Astrocyte of the cerebellum (primary cell): ENCODE results near the gene PARP15.

Source experiments
- DNase-seq: peaks from one replicate; pipeline ENCODE4 v3.0.0-alpha.2; 2011; ENCODE audit warnings: low read depth
- H3K4me3 ChIP-seq: 2 replicates; pipeline ENCODE4 v1.5.1; 2011; ENCODE audit warnings: mild to moderate bottlenecking, low read depth, low read length, moderate library complexity
- in situ Hi-C: cut with HindIII; loops from 2 replicates; pipeline ENCODE4 v1.10.0; 2017; ENCODE audit warnings: low sequenced_read_pairs
- TF ChIP-seq, protein P1 (sequence below): IDR thresholded peaks from 2 replicates; pipeline ENCODE4 v1.5.1; 2012; ENCODE audit warnings: low read length, low read depth, moderate library complexity, mild to moderate bottlenecking; ENCODE audit errors: missing control alignments

The PARP15 gene

GRCh38 chr3:122619040-122619439 lies 41.6 kb downstream of the PARP15 start:
- no peak overlapping the region for H3K4me3 ChIP-seq
- in situ Hi-C loops = no loop called here
- no peak for DNase-seq
- TF ChIP-seq, protein P1, sequence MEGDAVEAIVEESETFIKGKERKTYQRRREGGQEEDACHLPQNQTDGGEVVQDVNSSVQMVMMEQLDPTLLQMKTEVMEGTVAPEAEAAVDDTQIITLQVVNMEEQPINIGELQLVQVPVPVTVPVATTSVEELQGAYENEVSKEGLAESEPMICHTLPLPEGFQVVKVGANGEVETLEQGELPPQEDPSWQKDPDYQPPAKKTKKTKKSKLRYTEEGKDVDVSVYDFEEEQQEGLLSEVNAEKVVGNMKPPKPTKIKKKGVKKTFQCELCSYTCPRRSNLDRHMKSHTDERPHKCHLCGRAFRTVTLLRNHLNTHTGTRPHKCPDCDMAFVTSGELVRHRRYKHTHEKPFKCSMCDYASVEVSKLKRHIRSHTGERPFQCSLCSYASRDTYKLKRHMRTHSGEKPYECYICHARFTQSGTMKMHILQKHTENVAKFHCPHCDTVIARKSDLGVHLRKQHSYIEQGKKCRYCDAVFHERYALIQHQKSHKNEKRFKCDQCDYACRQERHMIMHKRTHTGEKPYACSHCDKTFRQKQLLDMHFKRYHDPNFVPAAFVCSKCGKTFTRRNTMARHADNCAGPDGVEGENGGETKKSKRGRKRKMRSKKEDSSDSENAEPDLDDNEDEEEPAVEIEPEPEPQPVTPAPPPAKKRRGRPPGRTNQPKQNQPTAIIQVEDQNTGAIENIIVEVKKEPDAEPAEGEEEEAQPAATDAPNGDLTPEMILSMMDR = no peak

DNA sequence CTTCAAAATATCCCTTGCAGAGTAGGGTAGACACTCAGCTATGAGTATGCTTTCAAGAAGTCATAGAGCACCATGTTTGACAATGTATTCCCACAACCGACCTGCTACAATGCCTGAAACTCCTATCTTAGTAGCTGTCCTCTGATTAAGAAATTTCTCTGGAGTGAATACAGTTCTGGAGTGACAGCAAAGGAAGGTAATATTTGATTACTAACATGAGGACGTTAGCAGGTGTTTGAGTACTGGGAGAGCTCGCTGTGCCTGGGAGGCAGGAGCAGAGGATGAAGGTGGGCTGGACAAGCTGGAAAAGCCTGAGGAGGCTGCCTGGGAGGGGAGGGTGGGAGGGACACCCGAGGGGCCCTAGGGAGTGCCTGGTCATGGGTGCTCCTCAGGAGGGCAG lies 42.9 kb downstream of the PARP15 start:
- DNase-seq = no peak
- H3K4me3 ChIP-seq = no peak overlapping the region
- in situ Hi-C loops = no loop called here
- TF ChIP-seq, protein P1 = no peak

- no peak for DNase-seq
- TF ChIP-seq, protein P1 = no peak
- no peak overlapping the region for H3K4me3 ChIP-seq
- in situ Hi-C loops = no loop called here
Measured at GRCh38 chr3:122621112-122621511, 43.7 kb downstream of the PARP15 start.

DNA sequence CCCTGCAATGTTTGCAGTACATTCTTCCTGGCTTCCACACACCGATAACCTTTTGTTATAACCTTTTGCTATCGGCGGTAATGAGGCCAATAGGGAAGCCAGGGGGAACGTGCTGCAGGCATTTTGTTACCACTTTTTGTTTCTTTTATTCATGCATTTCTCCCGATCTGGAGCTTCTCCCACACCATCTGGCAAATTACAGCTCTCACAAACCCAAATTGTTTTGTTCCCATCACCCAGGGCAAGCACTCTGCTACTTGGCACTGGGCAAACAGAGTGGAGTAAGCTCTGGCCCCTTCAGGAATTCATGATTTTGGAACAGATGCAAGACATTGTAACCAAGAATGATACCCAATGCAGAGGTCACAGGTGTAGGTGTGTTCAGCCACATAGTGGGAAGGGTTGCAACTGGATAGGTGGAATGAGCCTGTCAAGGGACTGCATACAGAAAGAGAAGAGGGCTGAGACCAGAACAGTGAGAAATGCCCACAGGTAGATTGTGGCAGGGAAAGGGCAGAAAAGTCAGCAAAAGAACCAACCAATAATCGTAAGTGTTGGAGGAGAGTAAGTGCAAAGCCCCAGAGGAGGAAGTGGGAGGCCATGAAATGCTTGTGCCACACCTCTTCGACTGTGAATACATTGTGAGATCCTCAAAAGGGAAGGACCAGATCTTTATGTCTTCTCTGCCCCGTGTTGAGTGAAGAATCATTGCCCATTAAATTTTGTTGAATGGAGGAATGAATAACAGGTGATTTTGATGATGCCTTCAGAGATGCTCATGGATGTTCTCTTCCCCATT lies 45.8 kb downstream of the PARP15 start:
- DNase-seq = no peak
- TF ChIP-seq, protein P1 = no peak
- H3K4me3 ChIP-seq = no peak overlapping the region
- in situ Hi-C loops = no loop called here

GRCh38 chr3:122626515-122627180 lies 49.2 kb downstream of the PARP15 start:
- no peak for DNase-seq
- TF ChIP-seq, protein P1 = no peak
- in situ Hi-C loops = no loop called here
- H3K4me3 ChIP-seq = no peak overlapping the region

DNA sequence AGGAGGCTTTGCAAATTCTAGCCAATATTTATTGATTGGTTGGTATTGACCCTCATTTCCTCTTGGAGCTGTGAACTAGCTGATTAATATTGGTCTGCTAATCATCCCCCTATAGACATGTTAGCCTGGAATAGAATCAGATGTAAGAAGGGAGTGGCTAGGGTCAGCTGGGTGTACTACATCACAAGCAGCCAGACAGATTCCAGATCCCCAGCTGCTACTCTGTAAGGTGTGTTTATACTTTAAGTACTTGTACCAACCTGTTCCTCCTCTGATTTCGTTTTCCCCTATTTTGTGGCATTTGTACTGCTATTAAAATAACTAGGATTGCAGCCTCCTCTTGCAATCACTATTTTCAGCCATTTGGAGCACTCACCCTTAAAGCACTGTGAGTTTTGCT lies 49.9 kb downstream of the PARP15 start:
- in situ Hi-C loops = no loop called here
- DNase-seq = no peak
- TF ChIP-seq, protein P1 = no peak
- no peak overlapping the region for H3K4me3 ChIP-seq
